Measurements from ENCODE around the gene FRMPD3. TPM values are rescaled to one million over a fixed set of nuclear protein-coding genes. Genes with fewer than 3 reads are reported as not detected.

FRMPD3 gene
- total RNA-seq: not detected in 2 replicates

- Mint-ChIP-seq H3K27me3 (ENCODE audit: low read depth) (peaks cover 42% of the 10 kb centered on the region), H3K9me3 (no peaks in the 10 kb centered on the region)
- no peak for DNase-seq (ENCODE audit: low spot score)
These were observed at the start of gene FRMPD3 for GRCh38 chrX:107448998-107449835. Gene FRMPD3, plus strand, starts transcription at chrX:107449652. Its CDS starts 76,937 bp downstream, at chrX:107526589.

GRCh38 chrX:107420571-107420970 lies 28.9 kb upstream of the FRMPD3 start:
- Mint-ChIP-seq H3K27ac (no peak overlapping the region), H3K36me3 (ENCODE audit: low read depth) (no peaks in the 10 kb centered on the region), H3K4me3 (ENCODE audit: low read depth) (no peak overlapping the region), H3K4me1 (ENCODE audit: low read depth) (no peaks in the 10 kb centered on the region), H3K27me3 (ENCODE audit: low read depth) (peaks cover 1% of the 10 kb centered on the region), H3K9me3 (no peaks in the 10 kb centered on the region)
- intact Hi-C loops (cut with micrococcal nuclease): no loop called here
- DNase-seq (ENCODE audit: low spot score): no peak

More at GRCh38 chrX:107448998-107449835, at the start of gene FRMPD3:
- Mint-ChIP-seq H3K36me3 (ENCODE audit: low read depth) (no peaks in the 10 kb centered on the region), H3K27ac (no peak within 1 kb of the TSS), H3K4me3 (ENCODE audit: low read depth) (peak within 1 kb of the TSS; percentile 66), H3K4me1 (ENCODE audit: low read depth) (peaks cover 3% of the 10 kb centered on the region)
- intact Hi-C loops (cut with micrococcal nuclease): no loop called here

- H3K9me3 Mint-ChIP-seq: no peaks in the 10 kb centered on the region
- peaks cover 1% of the 10 kb centered on the region for H3K27me3 Mint-ChIP-seq (ENCODE audit: low read depth)
- no peak for DNase-seq (ENCODE audit: low spot score)
- intact Hi-C loops (cut with micrococcal nuclease): no loop called here
- no peak overlapping the region for H3K27ac Mint-ChIP-seq
- H3K4me1 Mint-ChIP-seq (ENCODE audit: low read depth): no peaks in the 10 kb centered on the region
- no peak overlapping the region for H3K4me3 Mint-ChIP-seq (ENCODE audit: low read depth)
- no peaks in the 10 kb centered on the region for H3K36me3 Mint-ChIP-seq (ENCODE audit: low read depth)
These were observed 28.1 kb upstream of the FRMPD3 start for GRCh38 chrX:107421337-107421861.

- peaks cover 6% of the 10 kb centered on the region for H3K27me3 Mint-ChIP-seq (ENCODE audit: low read depth)
- DNase-seq (ENCODE audit: low spot score): no peak
- no peaks in the 10 kb centered on the region for H3K36me3 Mint-ChIP-seq (ENCODE audit: low read depth)
- no peak overlapping the region for H3K4me3 Mint-ChIP-seq (ENCODE audit: low read depth)
- no peaks in the 10 kb centered on the region for H3K9me3 Mint-ChIP-seq
- H3K4me1 Mint-ChIP-seq (ENCODE audit: low read depth): no peaks in the 10 kb centered on the region
- H3K27ac Mint-ChIP-seq: no peak overlapping the region
- intact Hi-C loops (cut with micrococcal nuclease): loop anchor here (2.0 kb wide), 1 partner anchor 430 kb away; no protein-coding TSS in a partner anchor
These were observed 20.4 kb upstream of the FRMPD3 start for GRCh38 chrX:107429090-107429489.

- Mint-ChIP-seq H3K4me1 (ENCODE audit: low read depth) (no peaks in the 10 kb centered on the region), H3K36me3 (ENCODE audit: low read depth) (no peaks in the 10 kb centered on the region), H3K27ac (no peak overlapping the region), H3K4me3 (ENCODE audit: low read depth) (no peak overlapping the region), H3K9me3 (no peaks in the 10 kb centered on the region), H3K27me3 (ENCODE audit: low read depth) (peaks cover 4% of the 10 kb centered on the region)
- no peak for DNase-seq (ENCODE audit: low spot score)
- intact Hi-C loops (cut with micrococcal nuclease): no loop called here
These were observed 9.3 kb upstream of the FRMPD3 start for GRCh38 chrX:107440187-107440586.

- Mint-ChIP-seq H3K36me3 (ENCODE audit: low read depth) (no peaks in the 10 kb centered on the region), H3K27ac (no peak overlapping the region), H3K9me3 (no peaks in the 10 kb centered on the region), H3K4me1 (ENCODE audit: low read depth) (no peaks in the 10 kb centered on the region), H3K4me3 (ENCODE audit: low read depth) (no peak overlapping the region), H3K27me3 (ENCODE audit: low read depth) (peaks cover 4% of the 10 kb centered on the region)
- intact Hi-C loops (cut with micrococcal nuclease): no loop called here
- no peak for DNase-seq (ENCODE audit: low spot score)
These were observed 8.8 kb upstream of the FRMPD3 start for GRCh38 chrX:107440692-107441091.

GRCh38 chrX:107442914-107443527 lies 6.4 kb upstream of the FRMPD3 start:
- DNase-seq (ENCODE audit: low spot score): no peak
- Mint-ChIP-seq H3K36me3 (ENCODE audit: low read depth) (no peaks in the 10 kb centered on the region), H3K9me3 (no peaks in the 10 kb centered on the region), H3K4me3 (ENCODE audit: low read depth) (no peak overlapping the region), H3K4me1 (ENCODE audit: low read depth) (no peaks in the 10 kb centered on the region), H3K27ac (no peak overlapping the region), H3K27me3 (ENCODE audit: low read depth) (peaks cover 8% of the 10 kb centered on the region)
- intact Hi-C loops (cut with micrococcal nuclease): no loop called here

- no peaks in the 10 kb centered on the region for H3K9me3 Mint-ChIP-seq
- H3K27me3 Mint-ChIP-seq (ENCODE audit: low read depth): peaks cover 18% of the 10 kb centered on the region
These were observed 4.3 kb upstream of the FRMPD3 start for GRCh38 chrX:107445146-107445545.

GRCh38 chrX:107445631-107446030 lies 3.8 kb upstream of the FRMPD3 start:
- no peak for DNase-seq (ENCODE audit: low spot score)
- no peaks in the 10 kb centered on the region for H3K9me3 Mint-ChIP-seq
- no peak overlapping the region for H3K27ac Mint-ChIP-seq
- peaks cover 2% of the 10 kb centered on the region for H3K4me1 Mint-ChIP-seq (ENCODE audit: low read depth)
- no peaks in the 10 kb centered on the region for H3K36me3 Mint-ChIP-seq (ENCODE audit: low read depth)
- H3K27me3 Mint-ChIP-seq (ENCODE audit: low read depth): peaks cover 23% of the 10 kb centered on the region
- no peak overlapping the region for H3K4me3 Mint-ChIP-seq (ENCODE audit: low read depth)
- intact Hi-C loops (cut with micrococcal nuclease): no loop called here

More at GRCh38 chrX:107445146-107445545, 4.3 kb upstream of the FRMPD3 start:
- intact Hi-C loops (cut with micrococcal nuclease): no loop called here
- no peaks in the 10 kb centered on the region for H3K36me3 Mint-ChIP-seq (ENCODE audit: low read depth)
- no peaks in the 10 kb centered on the region for H3K4me1 Mint-ChIP-seq (ENCODE audit: low read depth)
- DNase-seq (ENCODE audit: low spot score): no peak
- H3K4me3 Mint-ChIP-seq (ENCODE audit: low read depth): no peak overlapping the region
- no peak overlapping the region for H3K27ac Mint-ChIP-seq

GRCh38 chrX:107447642-107448041 lies 1.8 kb upstream of the FRMPD3 start:
- DNase-seq (ENCODE audit: low spot score): no peak
- Mint-ChIP-seq H3K4me3 (ENCODE audit: low read depth) (no peak overlapping the region), H3K36me3 (ENCODE audit: low read depth) (no peaks in the 10 kb centered on the region), H3K27ac (no peak overlapping the region), H3K9me3 (no peaks in the 10 kb centered on the region), H3K27me3 (ENCODE audit: low read depth) (peaks cover 38% of the 10 kb centered on the region), H3K4me1 (ENCODE audit: low read depth) (peaks cover 3% of the 10 kb centered on the region)
- intact Hi-C loops (cut with micrococcal nuclease): no loop called here

- Mint-ChIP-seq H3K4me1 (ENCODE audit: low read depth) (peaks cover 3% of the 10 kb centered on the region), H3K4me3 (ENCODE audit: low read depth) (peak overlapping the region; percentile 33)
- intact Hi-C loops (cut with micrococcal nuclease): no loop called here
These were observed 841 bp upstream of the FRMPD3 start for GRCh38 chrX:107448625-107448997.

GRCh38 chrX:107450823-107451509 lies 1.5 kb downstream of the FRMPD3 start:
- no peak for DNase-seq (ENCODE audit: low spot score)
- Mint-ChIP-seq H3K9me3 (no peaks in the 10 kb centered on the region), H3K4me3 (ENCODE audit: low read depth) (no peak overlapping the region), H3K27me3 (ENCODE audit: low read depth) (peaks cover 40% of the 10 kb centered on the region), H3K36me3 (ENCODE audit: low read depth) (no peaks in the 10 kb centered on the region), H3K4me1 (ENCODE audit: low read depth) (peaks cover 3% of the 10 kb centered on the region), H3K27ac (no peak overlapping the region)
- intact Hi-C loops (cut with micrococcal nuclease): no loop called here

More at GRCh38 chrX:107448625-107448997, 841 bp upstream of the FRMPD3 start:
- peaks cover 42% of the 10 kb centered on the region for H3K27me3 Mint-ChIP-seq (ENCODE audit: low read depth)
- DNase-seq (ENCODE audit: low spot score): no peak
- no peak overlapping the region for H3K27ac Mint-ChIP-seq
- H3K9me3 Mint-ChIP-seq: no peaks in the 10 kb centered on the region
- H3K36me3 Mint-ChIP-seq (ENCODE audit: low read depth): no peaks in the 10 kb centered on the region
